HG03280 (cell line): ENCODE results near the gene TAS2R39.
"Not testable (repeated sequence)": the region's sequence is repeated elsewhere in the genome, so short reads cannot be mapped to it uniquely, and the experiment has no call there.

Source experiments
- ATAC-seq: cut with Tn5 transposase; IDR thresholded peaks from one replicate; pipeline ENCODE4 v1.9.1; 2021; ENCODE audit warnings: mild to moderate bottlenecking, moderate library complexity; ENCODE audit not compliant: unreplicated experiment

TAS2R39 gene

DNA sequence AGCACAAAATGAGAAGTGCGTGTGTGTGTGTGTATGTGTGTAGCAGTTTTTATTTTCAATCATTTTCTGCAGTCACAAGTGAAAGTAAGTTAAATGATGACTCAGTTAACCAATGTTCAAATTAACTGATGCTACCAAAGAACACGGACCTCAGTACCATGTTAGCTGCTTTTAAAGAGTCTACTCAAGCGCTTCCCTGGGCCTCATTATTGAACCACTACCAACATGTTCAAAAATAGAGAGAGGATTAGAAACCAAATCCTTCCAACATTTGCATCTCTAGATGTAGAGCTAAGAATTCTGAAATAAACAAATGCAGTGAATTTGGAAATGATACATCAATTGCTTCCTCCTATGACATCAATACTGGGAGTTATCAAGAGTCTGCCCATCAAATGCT, at the start of gene TAS2R39:
TSS of gene TAS2R39 (plus strand) at position 396 of the 400 bp plus-strand sequence. CDS start at position 396, 0 bp downstream.
- no peak for ATAC-seq

DNA sequence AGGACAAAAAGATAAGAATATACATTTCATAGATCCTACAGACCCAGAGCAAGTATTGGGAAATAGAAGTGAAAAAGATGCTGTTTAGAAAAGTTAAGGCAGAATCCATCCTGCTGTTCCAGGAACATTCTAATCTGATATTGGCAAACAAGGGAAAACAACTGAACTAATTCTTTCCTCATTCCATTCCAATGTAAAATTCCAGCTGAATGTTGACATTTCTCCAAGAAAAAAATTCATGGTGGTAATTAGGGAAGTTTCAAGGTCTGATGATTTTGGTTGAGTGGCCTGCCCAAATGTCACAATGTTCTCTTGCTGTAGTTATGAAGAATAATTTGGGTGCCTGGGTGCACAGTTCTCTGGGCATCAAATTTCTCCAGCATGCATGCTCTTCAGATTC, 36.1 kb upstream of the TAS2R39 start:
- ATAC-seq, result no peak

DNA sequence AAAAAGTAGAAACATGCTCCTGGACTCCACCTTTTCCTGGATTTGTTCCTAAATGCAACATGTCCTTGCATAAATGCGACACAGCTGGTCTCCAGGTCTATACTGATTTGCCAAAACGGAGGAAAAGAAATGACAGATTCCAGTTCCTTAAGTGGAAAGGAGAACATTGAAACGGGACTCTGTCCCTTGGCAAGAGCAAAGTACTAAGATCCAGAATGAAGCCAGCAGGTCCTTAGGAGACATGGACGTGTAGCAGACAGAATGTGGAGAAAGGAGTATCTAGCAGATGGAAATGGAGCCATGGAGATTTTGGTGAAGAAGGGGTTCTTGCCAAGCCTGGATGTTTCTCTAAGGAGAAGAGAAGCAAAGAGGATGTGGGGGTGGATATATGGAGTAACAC, 35.2 kb upstream of the TAS2R39 start:
- no peak for ATAC-seq

DNA sequence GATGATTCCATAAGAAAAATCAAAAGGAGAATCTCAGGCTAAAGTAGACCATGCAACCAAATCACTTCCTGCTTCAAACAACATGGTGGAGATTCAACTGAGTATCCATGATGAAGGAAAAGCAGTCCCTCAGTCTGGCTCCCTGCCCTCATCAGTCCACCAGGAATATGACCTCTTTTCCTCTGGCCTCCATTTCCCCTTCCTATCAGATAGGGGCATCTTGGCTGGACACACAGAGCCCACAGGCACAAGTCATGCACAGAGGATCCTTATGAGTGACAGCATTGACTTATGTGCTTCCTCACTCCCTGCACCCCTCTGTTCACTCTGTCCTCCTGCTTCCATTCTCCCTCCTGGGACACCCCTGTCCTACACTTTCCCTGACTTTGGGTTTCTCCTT, 34.6 kb upstream of the TAS2R39 start:
- no peak for ATAC-seq

DNA sequence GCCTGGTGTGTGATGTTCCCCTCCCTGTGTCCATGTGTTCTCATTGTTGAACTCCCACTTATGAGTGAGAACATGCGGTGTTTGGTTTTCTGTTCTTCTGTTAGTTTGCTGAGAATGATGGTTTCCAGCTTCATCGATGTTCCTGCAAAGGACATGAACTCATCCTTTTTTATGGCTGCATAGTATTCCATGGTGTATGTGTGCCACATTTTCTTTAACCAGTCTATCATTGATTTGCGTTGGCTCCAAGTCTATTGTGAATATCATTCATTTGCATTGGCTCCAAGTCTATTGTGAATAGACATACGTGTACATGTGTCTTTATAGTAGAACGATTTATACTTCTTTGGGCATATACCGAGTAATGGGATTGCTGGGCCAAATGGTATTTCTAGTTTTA, 32.5 kb upstream of the TAS2R39 start:
- not testable (repeated sequence) for ATAC-seq

DNA sequence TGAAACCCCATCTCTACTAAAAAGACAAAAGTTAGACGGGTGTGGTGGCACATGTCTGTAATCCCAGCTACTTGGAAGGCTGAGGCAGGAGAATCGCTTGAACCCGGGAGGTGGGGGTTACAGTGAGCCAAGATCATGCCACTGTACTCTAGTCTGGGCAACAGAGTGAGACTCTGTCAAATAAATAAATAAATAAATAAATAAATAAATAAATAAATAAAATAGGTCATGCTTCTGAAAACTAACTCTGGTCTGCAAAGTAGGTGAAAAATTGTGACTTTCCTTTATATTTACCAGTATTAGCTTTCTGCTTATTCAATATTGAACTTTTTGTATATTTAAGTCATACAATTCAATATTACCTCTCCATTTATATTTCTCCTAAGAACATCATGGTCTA, 24.6 kb upstream of the TAS2R39 start:
- ATAC-seq, result not testable (repeated sequence)

DNA sequence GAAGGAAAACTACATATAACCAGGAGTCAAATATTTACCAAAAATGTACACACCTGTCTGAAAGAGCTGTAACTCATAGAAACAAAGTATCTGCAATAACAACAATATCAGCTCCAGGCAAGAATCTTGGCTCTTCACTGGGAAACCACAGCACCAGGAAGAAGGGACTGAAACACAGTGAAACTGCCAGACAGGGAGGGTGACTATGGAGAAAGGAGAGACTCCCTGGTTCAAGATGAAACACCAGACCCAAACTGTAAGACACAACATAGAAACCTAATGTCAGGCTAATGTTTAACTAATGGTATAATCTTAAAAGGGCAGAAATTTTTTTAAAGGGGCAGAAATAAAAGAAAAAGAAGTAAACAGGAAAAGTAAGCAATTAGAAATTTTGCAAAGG, 11.5 kb upstream of the TAS2R39 start:
- no peak for ATAC-seq

DNA sequence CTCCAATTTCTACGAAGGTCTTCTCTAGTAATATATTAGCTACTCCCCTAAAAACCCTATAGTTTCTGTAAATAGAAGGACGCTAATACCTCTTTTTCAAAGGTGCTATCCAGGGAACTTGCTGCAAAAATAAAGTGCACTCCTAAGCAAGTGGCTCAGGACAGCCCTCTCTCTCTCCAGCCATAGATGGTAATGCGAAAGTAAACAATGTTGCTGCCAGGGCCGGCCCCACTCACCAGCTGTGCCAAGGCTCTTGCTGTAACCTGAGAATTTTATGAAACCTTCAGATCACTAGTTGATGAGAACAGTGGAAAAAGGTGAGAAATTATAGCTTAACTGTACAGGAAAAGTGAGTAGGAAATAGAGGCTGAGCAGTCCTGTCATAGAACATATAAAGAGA, 10.9 kb upstream of the TAS2R39 start:
- ATAC-seq, result no peak

DNA sequence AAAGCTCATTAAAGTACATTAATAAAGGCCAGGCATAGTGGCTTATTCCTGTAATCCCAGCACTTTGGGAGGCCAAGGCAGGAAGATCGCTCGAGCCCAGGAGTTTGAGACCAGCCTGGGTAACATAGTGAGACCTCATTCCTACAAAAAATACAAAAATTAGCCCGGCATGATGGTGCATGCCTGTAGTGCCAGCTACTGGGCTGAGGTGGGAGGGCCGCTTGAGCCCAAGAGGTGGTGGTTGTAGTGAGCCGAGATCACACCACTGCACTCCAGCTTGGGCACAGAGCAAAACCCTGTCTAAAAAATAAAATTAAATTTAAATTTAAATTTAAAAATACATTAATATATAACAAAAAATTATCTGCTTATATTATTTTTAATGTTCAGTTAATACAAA, 7.1 kb upstream of the TAS2R39 start:
- no peak for ATAC-seq

DNA sequence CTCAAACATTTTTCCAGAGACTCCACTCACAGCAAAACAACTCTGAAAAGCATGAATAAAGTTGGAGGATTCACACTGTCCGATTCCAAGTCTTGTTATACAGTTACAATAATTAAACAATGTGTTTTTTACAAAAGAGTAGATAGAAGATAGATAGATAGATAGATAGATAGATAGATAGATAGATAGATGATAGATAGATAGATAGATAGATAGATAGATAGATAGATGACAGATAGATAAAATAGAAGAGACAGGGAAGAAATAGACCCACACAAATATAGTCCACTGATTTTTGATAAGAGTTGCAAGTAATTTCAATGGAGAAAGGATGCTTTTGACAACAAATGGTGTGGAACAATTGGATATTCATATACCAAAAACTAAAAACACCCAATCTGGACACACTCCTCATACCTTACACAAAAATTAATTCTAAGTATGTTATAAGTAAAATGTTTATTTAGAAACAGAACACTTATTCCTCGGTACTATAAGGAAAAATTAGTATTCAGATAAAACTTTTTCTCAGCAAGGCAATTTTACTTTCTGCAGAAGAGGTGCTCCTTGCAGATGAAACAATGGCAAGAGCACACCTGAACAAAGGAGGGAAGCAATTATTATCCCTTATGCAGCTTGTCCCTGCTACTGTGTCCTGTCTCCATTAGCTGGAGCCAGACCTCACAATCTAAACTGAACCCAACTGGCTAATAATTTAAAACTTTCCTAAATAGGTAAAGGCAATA, 5.7 kb upstream of the TAS2R39 start:
- ATAC-seq, result no peak

DNA sequence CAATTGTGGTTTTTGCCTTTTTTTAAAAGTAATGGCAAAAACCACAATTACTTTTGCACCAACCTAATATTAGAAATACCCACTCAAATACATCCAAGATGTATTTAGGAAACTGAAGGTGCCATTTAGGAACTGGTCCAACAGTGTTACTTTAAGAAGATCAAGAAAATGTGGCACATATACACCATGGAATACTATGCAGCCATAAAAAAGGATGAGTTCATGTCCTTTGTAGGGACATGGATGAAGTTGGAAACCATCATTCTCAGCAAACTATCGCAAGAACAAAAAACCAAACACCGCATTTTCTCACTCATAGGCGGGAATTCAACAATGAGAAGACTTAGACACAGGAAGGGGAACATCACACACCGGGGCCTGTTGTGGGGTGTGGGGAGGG, 2.4 kb upstream of the TAS2R39 start:
- not testable (repeated sequence) for ATAC-seq

DNA sequence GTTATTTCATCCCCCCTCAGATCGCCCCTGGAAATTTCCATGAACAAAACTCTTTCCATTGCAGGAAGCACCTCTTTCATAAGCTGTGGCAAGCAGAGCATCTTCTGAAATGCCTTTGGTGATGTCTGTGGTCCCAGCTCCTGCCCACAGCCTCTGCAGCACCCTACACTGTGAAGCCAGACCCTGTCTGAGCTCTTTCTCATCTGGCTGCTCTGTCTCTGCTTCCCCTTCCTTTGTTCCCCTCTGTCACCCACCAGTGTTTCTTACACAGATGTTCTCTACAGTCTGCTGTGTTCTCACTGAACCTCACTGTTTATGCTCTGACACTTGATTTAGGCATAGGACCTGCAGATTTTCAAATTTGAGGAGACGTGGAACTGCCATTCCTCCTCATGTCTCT, 1.9 kb upstream of the TAS2R39 start:
- no peak for ATAC-seq

DNA sequence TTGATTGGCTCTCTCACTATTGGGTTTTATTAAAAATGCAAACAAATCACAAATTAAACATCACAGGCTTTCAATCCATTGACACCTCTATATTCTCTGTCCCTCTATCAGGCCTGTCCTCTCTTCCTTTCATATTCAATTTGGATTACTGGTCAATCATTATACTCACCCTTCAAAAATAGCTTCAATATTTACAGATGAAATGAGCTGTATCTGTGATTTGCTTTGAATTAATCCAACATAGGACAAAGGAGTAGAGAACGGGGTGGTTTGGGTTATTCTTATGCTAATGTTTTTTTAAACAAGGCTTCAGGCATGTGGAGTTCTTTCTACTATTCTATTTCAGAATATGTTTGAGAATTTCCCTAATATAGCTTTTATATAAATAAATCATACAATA, 2.3 kb downstream of the TAS2R39 start:
- no peak for ATAC-seq

DNA sequence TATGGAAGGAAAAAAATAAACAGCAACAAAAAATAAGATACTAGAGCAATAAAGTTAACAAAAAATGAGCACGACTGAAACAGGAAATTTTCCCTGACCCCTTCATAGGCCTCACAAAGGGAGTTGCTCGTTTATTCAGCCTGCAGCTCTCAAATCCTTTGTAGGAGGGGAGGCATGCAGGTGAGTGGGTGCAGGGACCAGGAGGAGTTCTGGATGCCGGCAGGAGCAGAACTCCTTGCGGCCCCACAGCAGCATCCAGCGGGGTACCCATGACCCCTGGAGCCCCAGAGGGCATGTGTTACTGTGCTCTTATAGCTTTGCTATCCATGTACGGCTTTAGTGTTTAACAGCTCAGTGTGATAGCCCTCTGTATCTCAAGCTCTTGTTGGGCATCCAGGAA, 5.8 kb downstream of the TAS2R39 start:
- ATAC-seq, result no peak

DNA sequence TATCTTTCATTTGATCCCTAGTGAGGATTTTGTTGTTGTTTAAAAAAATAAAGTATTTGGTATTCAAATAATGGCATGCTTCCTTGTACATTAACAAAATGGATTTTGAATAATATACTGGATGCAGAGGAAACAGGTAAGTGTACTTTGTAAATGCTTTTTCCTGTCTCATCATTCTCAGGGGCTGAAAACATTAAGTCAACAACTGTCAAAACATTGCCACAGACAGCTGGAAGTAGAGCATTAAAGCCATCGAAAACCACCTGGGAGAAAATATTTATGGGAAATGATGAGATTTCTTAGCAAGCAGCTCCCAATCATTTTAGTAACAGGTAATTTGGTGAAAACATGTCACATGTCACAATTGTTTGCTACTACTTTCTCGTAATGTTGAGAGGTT, 10.7 kb downstream of the TAS2R39 start:
- no peak for ATAC-seq

DNA sequence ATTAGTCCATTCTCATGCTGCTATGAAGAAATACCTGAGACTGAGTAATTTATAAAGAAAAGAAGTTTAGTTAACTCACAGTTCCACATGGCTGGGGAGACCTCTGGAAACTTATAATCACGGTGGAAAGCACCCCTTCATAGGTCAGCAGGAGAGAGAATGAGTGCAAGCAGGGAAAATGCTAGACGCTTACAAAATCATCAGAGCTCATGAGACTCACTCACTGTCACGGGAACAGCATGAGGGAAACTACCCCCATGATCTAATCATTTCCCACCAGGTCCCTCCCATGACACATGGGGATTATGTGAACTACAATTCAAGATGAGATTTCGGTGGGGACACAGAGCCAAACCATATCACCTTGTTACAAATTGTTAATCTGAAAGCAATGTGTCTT, 15.8 kb downstream of the TAS2R39 start:
- ATAC-seq, result no peak

DNA sequence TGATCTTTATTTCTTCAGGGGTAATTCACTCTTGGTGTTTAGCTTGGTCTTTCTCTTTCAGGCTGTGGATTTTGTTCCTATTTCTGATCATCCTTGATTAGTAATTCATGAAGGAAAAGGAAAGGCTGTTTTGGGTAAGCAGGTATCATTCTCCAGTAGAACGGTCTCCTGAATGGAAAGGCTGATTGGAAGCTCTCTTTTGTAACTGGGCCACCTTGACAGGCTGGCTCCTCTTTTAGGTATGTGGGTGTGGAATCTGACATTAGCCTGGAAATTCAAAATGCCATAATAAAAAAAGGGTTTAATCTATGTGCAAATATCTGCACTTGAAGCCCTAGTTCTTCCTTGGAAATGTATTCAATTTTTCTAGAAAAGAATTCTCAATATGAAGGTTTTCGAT, 18.9 kb downstream of the TAS2R39 start:
- ATAC-seq, result no peak

DNA sequence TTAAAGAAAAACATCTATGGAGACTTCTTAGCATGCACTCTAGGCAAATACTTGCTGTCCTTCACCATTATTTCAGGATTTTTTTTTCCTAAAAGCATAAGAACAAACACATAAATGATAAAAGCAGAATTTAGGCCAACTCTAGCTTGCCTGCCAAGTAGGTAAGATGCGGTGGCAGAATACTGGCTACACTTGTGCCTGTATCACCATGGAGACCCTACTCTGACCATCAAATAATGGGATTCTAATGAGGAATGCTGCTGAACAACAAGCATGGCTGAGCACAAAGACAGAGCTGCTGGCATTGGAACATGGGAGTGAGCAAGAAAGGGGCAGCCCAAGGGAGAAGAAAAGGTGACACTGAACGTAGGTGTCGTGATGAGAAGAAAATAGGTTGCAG, 20.2 kb downstream of the TAS2R39 start:
- no peak for ATAC-seq

DNA sequence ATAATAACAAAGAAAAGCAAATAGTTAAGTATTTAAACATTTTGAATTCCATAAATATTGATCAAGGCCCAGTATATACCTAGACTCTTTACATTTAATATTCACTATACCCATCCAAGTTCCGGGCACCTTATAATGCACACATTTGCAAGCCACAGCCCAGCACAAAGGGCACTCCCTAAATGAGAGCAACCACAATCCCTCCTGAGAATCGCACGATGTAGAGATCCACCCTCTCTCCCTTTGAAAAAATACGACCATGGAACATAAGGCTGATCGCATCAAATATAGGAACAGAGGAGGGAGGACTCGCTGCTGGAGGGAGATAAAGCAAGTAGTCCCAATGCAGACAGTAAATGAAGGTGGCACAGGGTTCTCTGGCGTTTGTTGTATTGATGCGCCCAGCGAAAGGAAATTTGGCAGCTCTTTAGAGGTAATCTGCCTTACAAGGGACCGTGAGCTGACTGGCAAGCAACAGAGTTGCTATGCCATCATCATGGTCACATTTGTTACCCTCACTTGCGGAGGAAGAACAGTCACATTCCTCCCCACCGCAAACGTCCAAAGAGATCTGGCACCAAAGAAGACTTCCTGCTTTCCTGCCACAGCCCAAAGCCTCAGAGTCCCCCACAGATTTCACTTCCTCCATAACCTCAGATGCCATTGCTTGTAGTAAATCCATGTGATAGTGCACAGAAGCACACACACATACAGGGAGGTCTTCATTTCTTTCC, 22.5 kb downstream of the TAS2R39 start:
- peak; percentile 45 for ATAC-seq

DNA sequence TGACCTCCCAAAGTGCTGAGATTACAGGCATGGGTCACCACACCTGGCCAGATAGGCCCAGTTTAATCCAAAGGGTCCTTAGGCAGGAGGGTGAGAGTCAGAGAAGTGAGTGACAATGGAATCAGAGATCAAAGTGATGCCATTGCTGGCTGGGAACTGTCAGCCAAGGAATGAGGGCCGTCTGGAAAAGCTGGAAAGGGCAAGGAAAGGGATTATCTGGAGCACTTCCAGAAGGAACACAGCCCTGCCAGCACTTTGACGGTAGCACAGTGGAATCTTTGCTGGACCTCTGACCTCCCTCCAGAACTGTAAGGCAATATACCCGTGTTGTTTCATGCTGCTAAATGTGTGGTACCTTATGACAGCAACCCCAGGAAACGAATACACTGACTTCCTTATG, 27.3 kb downstream of the TAS2R39 start:
- ATAC-seq, result no peak

DNA sequence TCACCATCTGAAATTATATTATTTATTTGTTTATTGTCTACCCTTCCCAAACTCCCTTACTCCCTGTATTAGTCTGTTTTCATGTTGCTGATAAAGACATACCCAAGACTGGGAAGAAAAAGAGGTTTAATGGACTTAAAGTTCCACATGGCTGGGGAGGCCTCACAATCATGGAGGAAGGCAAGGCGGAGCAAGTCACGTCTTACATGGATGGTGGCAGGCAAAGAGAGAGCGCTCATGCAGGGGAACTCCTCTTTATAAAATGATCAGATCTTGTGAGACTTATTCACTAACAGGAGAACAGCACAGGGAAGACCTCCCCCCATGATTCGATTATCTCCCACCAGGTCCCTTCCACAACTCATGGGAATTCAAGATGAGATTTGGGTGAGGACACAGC, 30.3 kb downstream of the TAS2R39 start:
- ATAC-seq, result not testable (repeated sequence)
